ENCODE data around the gene BRD1.

The BRD1 gene

GRCh38 chr22:49798486-49799151 lies 29.1 kb downstream of the BRD1 start:
- no peak overlapping the region for H2BK5ac ChIP-seq (ENCODE audit: low read depth, low read length, poor library complexity, severe bottlenecking)
- no peak for DNase-seq
- peaks cover 69 to 86% of the 10 kb centered on the region in 2 experiments for H3K36me3 ChIP-seq (ENCODE audit: control insufficient read depth in 1 of 2, insufficient read depth in 2 of 2, low read depth in 1 of 2, low read length in 2 of 2)
- H4K91ac ChIP-seq (ENCODE audit: low read length): no peak overlapping the region
- H3K27ac ChIP-seq (ENCODE audit: low read length, poor library complexity, severe bottlenecking): no peak overlapping the region
- no peak overlapping the region for H3K4me2 ChIP-seq (ENCODE audit: low read length, poor library complexity, severe bottlenecking)
- no peaks in the 10 kb centered on the region for H3K27me3 ChIP-seq (ENCODE audit: control insufficient read depth in 1 of 2, insufficient read depth in 1 of 2, low read length in 2 of 2)
- H3K9ac ChIP-seq (ENCODE audit: low read length): no peak overlapping the region
- peaks cover 35% of the 10 kb centered on the region for H3K79me1 ChIP-seq (replicated peaks; ENCODE audit: low read length, poor library complexity, severe bottlenecking)
- no peak overlapping the region for H2BK120ac ChIP-seq (ENCODE audit: low read depth, low read length)
- H3K18ac ChIP-seq (ENCODE audit: low read depth in 1 of 2, low read length in 2 of 2): no peak overlapping the region
- no peaks in the 10 kb centered on the region for H3K9me3 ChIP-seq (ENCODE audit: control insufficient read depth, low read length)
- H2BK15ac ChIP-seq (ENCODE audit: low read depth, poor library complexity, severe bottlenecking): no peak overlapping the region
- H2BK12ac ChIP-seq (ENCODE audit: low read length in 2 of 2): no peak overlapping the region
- peaks cover 14% of the 10 kb centered on the region for H3K4me1 ChIP-seq (ENCODE audit: control insufficient read depth, insufficient read depth, low read depth, low read length)
- H3K14ac ChIP-seq (ENCODE audit: low read length in 2 of 2): no peak overlapping the region
- H4K8ac ChIP-seq (ENCODE audit: low read length): no peak overlapping the region
- H3K4ac ChIP-seq (ENCODE audit: low read depth in 1 of 2, low read length in 2 of 2): no peak overlapping the region
- no peak overlapping the region for H2AFZ ChIP-seq (ENCODE audit: low read depth, low read length)
- 98% methylated on average over 37 of the region's 37 CpGs for WGBS
- no peak overlapping the region for H3K23ac ChIP-seq (ENCODE audit: low read length in 2 of 2)
- no peak overlapping the region for H3K4me3 ChIP-seq (ENCODE audit: insufficient read depth in 1 of 2, low read depth in 1 of 2, low read length in 2 of 2)
- no peak overlapping the region for H2AK5ac ChIP-seq (ENCODE audit: low read length, severe bottlenecking)

GRCh38 chr22:49797706-49798105 lies 30.0 kb downstream of the BRD1 start:
- H2AK5ac ChIP-seq (ENCODE audit: low read length, severe bottlenecking): no peak overlapping the region
- H2BK5ac ChIP-seq (ENCODE audit: low read depth, low read length, poor library complexity, severe bottlenecking): no peak overlapping the region
- H3K4me1 ChIP-seq (ENCODE audit: control insufficient read depth, insufficient read depth, low read depth, low read length): peaks cover 8% of the 10 kb centered on the region
- H2AFZ ChIP-seq (ENCODE audit: low read depth, low read length): no peak overlapping the region
- no peak overlapping the region for H3K4ac ChIP-seq (ENCODE audit: low read depth in 1 of 2, low read length in 2 of 2)
- no peak for DNase-seq
- no peak overlapping the region for H3K18ac ChIP-seq (ENCODE audit: low read depth in 1 of 2, low read length in 2 of 2)
- no peak overlapping the region for H3K4me2 ChIP-seq (ENCODE audit: low read length, poor library complexity, severe bottlenecking)
- H4K8ac ChIP-seq (ENCODE audit: low read length): no peak overlapping the region
- no peak overlapping the region for H2BK12ac ChIP-seq (ENCODE audit: low read length in 2 of 2)
- H4K91ac ChIP-seq (ENCODE audit: low read length): no peak overlapping the region
- no peak overlapping the region for H3K14ac ChIP-seq (ENCODE audit: low read length in 2 of 2)
- no peak overlapping the region for H3K9ac ChIP-seq (ENCODE audit: low read length)
- H3K36me3 ChIP-seq (ENCODE audit: control insufficient read depth in 1 of 2, insufficient read depth in 2 of 2, low read depth in 1 of 2, low read length in 2 of 2): peaks cover 70 to 86% of the 10 kb centered on the region in 2 experiments
- no peak overlapping the region for H2BK120ac ChIP-seq (ENCODE audit: low read depth, low read length)
- H3K27me3 ChIP-seq (ENCODE audit: control insufficient read depth in 1 of 2, insufficient read depth in 1 of 2, low read length in 2 of 2): no peaks in the 10 kb centered on the region
- no peak overlapping the region for H3K27ac ChIP-seq (ENCODE audit: low read length, poor library complexity, severe bottlenecking)
- no peak overlapping the region for H3K23ac ChIP-seq (ENCODE audit: low read length in 2 of 2)
- 98% methylated on average over 20 of the region's 22 CpGs for WGBS
- peaks cover 31% of the 10 kb centered on the region for H3K79me1 ChIP-seq (replicated peaks; ENCODE audit: low read length, poor library complexity, severe bottlenecking)
- H3K4me3 ChIP-seq (ENCODE audit: insufficient read depth in 1 of 2, low read depth in 1 of 2, low read length in 2 of 2): no peak overlapping the region
- no peaks in the 10 kb centered on the region for H3K9me3 ChIP-seq (ENCODE audit: control insufficient read depth, low read length)
- no peak overlapping the region for H2BK15ac ChIP-seq (ENCODE audit: low read depth, poor library complexity, severe bottlenecking)

GRCh38 chr22:49796596-49797270 lies 30.9 kb downstream of the BRD1 start:
- no peak overlapping the region for H2BK15ac ChIP-seq (ENCODE audit: low read depth, poor library complexity, severe bottlenecking)
- H3K9ac ChIP-seq (ENCODE audit: low read length): no peak overlapping the region
- H3K36me3 ChIP-seq (ENCODE audit: control insufficient read depth in 1 of 2, insufficient read depth in 2 of 2, low read depth in 1 of 2, low read length in 2 of 2): peaks cover 78 to 89% of the 10 kb centered on the region in 2 experiments
- H4K8ac ChIP-seq (ENCODE audit: low read length): no peak overlapping the region
- peaks cover 8% of the 10 kb centered on the region for H3K4me1 ChIP-seq (ENCODE audit: control insufficient read depth, insufficient read depth, low read depth, low read length)
- H2AFZ ChIP-seq (ENCODE audit: low read depth, low read length): no peak overlapping the region
- H2BK120ac ChIP-seq (ENCODE audit: low read depth, low read length): no peak overlapping the region
- WGBS: 98% methylated on average over 25 of the region's 25 CpGs
- H2AK5ac ChIP-seq (ENCODE audit: low read length, severe bottlenecking): no peak overlapping the region
- H3K79me1 ChIP-seq (replicated peaks; ENCODE audit: low read length, poor library complexity, severe bottlenecking): peaks cover 37% of the 10 kb centered on the region
- no peaks in the 10 kb centered on the region for H3K27me3 ChIP-seq (ENCODE audit: control insufficient read depth in 1 of 2, insufficient read depth in 1 of 2, low read length in 2 of 2)
- no peak for DNase-seq
- no peak overlapping the region for H3K14ac ChIP-seq (ENCODE audit: low read length in 2 of 2)
- no peak overlapping the region for H3K4me3 ChIP-seq (ENCODE audit: insufficient read depth in 1 of 2, low read depth in 1 of 2, low read length in 2 of 2)
- no peak overlapping the region for H3K4ac ChIP-seq (ENCODE audit: low read depth in 1 of 2, low read length in 2 of 2)
- H3K4me2 ChIP-seq (ENCODE audit: low read length, poor library complexity, severe bottlenecking): no peak overlapping the region
- H3K9me3 ChIP-seq (ENCODE audit: control insufficient read depth, low read length): no peaks in the 10 kb centered on the region
- no peak overlapping the region for H2BK5ac ChIP-seq (ENCODE audit: low read depth, low read length, poor library complexity, severe bottlenecking)
- no peak overlapping the region for H4K91ac ChIP-seq (ENCODE audit: low read length)
- H3K23ac ChIP-seq (ENCODE audit: low read length in 2 of 2): no peak overlapping the region
- H3K18ac ChIP-seq (ENCODE audit: low read depth in 1 of 2, low read length in 2 of 2): no peak overlapping the region
- H2BK12ac ChIP-seq (ENCODE audit: low read length in 2 of 2): no peak overlapping the region
- no peak overlapping the region for H3K27ac ChIP-seq (ENCODE audit: low read length, poor library complexity, severe bottlenecking)

GRCh38 chr22:49795521-49795920 lies 32.2 kb downstream of the BRD1 start:
- no peak for DNase-seq
- no peak overlapping the region for H2BK120ac ChIP-seq (ENCODE audit: low read depth, low read length)
- no peak overlapping the region for H3K14ac ChIP-seq (ENCODE audit: low read length in 2 of 2)
- H2AFZ ChIP-seq (ENCODE audit: low read depth, low read length): no peak overlapping the region
- no peak overlapping the region for H2BK12ac ChIP-seq (ENCODE audit: low read length in 2 of 2)
- H2AK5ac ChIP-seq (ENCODE audit: low read length, severe bottlenecking): no peak overlapping the region
- no peak overlapping the region for H2BK5ac ChIP-seq (ENCODE audit: low read depth, low read length, poor library complexity, severe bottlenecking)
- H3K4ac ChIP-seq (ENCODE audit: low read depth in 1 of 2, low read length in 2 of 2): no peak overlapping the region
- WGBS: 95% methylated on average over 11 of the region's 11 CpGs
- peaks cover 72 to 88% of the 10 kb centered on the region in 2 experiments for H3K36me3 ChIP-seq (ENCODE audit: control insufficient read depth in 1 of 2, insufficient read depth in 2 of 2, low read depth in 1 of 2, low read length in 2 of 2)
- H3K79me1 ChIP-seq (replicated peaks; ENCODE audit: low read length, poor library complexity, severe bottlenecking): peaks cover 39% of the 10 kb centered on the region
- no peak overlapping the region for H3K18ac ChIP-seq (ENCODE audit: low read depth in 1 of 2, low read length in 2 of 2)
- H3K27ac ChIP-seq (ENCODE audit: low read length, poor library complexity, severe bottlenecking): no peak overlapping the region
- no peak overlapping the region for H3K9ac ChIP-seq (ENCODE audit: low read length)
- no peak overlapping the region for H3K23ac ChIP-seq (ENCODE audit: low read length in 2 of 2)
- H4K91ac ChIP-seq (ENCODE audit: low read length): no peak overlapping the region
- H3K4me3 ChIP-seq (ENCODE audit: insufficient read depth in 1 of 2, low read depth in 1 of 2, low read length in 2 of 2): no peak overlapping the region
- H3K27me3 ChIP-seq (ENCODE audit: control insufficient read depth in 1 of 2, insufficient read depth in 1 of 2, low read length in 2 of 2): no peaks in the 10 kb centered on the region
- H3K4me2 ChIP-seq (ENCODE audit: low read length, poor library complexity, severe bottlenecking): no peak overlapping the region
- H3K4me1 ChIP-seq (ENCODE audit: control insufficient read depth, insufficient read depth, low read depth, low read length): peaks cover 12% of the 10 kb centered on the region
- H4K8ac ChIP-seq (ENCODE audit: low read length): no peak overlapping the region
- no peaks in the 10 kb centered on the region for H3K9me3 ChIP-seq (ENCODE audit: control insufficient read depth, low read length)
- H2BK15ac ChIP-seq (ENCODE audit: low read depth, poor library complexity, severe bottlenecking): no peak overlapping the region

Data from mesenchymal stem cell (in vitro differentiated cells and primary cell).